ENCODE results near the gene SUMO2. TPM values are rescaled to one million over a fixed set of nuclear protein-coding genes. Genes with fewer than 3 reads are reported as not detected.

The SUMO2 gene
- polyA plus RNA-seq, 3 donors = 64.9 to 318 (median 282) TPM

DNA sequence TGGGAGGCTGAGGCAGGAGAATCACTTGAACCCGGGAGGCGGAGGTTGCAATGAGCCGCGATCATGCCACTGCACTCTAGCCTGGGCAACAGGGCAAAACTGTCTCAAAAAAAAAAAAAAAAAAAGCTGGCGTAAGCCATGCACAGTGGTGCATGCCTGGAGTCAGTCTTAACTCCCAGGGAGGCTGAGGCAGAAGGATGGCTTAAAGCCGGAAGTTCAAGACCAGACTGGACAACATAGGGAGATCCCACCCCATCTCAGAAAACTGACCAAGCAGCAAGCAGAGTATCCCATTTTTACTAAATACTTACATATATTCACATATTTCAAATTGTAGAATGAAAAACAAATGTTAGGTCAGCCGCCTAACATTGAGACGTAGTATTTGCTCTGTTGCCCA is 55.8 kb downstream of the SUMO2 start:
- Histone ChIP-seq H3K36me3 (replicated peaks in 1 of 2; ENCODE audit: control insufficient read depth in 1 of 2, insufficient read depth in 2 of 2, low read length in 2 of 2) (peaks cover 18 to 21% of the 10 kb centered on the region in 2 donors), H3K9me3 (replicated peaks in 1 of 2; ENCODE audit: control insufficient read depth in 1 of 2, insufficient read depth in 1 of 2, low read length in 2 of 2) (no peaks in the 10 kb centered on the region), H3K4me1 (ENCODE audit: control insufficient read depth in 1 of 2, insufficient read depth in 2 of 2, low read length in 2 of 2) (peaks cover 37 to 51% of the 10 kb centered on the region in 2 donors), H3K79me2 (ENCODE audit: insufficient read depth, low read length) (peaks cover 26% of the 10 kb centered on the region), H3K27ac (ENCODE audit: low read depth in 1 of 2, low read length in 2 of 2) (no peak overlapping the region), H4K20me1 (ENCODE audit: insufficient read depth, low read length) (peaks cover 28% of the 10 kb centered on the region), H3K27me3 (ENCODE audit: control insufficient read depth in 2 of 2, insufficient read depth in 2 of 2, low read length in 2 of 2) (no peaks in the 10 kb centered on the region), H3K4me3 (replicated peaks in 1 of 3; ENCODE audit: low read depth in 2 of 3, low read length in 3 of 3) (no peak overlapping the region), H3K9ac (ENCODE audit: insufficient read depth, low read length, poor library complexity, severe bottlenecking) (no peak overlapping the region), H2AFZ (ENCODE audit: insufficient read depth, low read depth, low read length, poor library complexity, severe bottlenecking) (no peak overlapping the region), H3K4me2 (replicated peaks; ENCODE audit: extremely low read depth, low read length, poor library complexity, severe bottlenecking) (no peak overlapping the region)
- DNase-seq = no peak
- intact Hi-C loops (cut with micrococcal nuclease) = no loop called here
- Mint-ChIP-seq H3K36me3 (peaks cover 19 to 26% of the 10 kb centered on the region in 2 donors), H3K4me1 (peaks cover 41% of the 10 kb centered on the region), H3K27ac (no peak overlapping the region), H3K27me3 (ENCODE audit: low read depth in 3 of 3) (no peaks in the 10 kb centered on the region), H3K9me3 (no peaks in the 10 kb centered on the region), H3K4me3 (no peak overlapping the region)
- TF ChIP-seq, protein P1, sequence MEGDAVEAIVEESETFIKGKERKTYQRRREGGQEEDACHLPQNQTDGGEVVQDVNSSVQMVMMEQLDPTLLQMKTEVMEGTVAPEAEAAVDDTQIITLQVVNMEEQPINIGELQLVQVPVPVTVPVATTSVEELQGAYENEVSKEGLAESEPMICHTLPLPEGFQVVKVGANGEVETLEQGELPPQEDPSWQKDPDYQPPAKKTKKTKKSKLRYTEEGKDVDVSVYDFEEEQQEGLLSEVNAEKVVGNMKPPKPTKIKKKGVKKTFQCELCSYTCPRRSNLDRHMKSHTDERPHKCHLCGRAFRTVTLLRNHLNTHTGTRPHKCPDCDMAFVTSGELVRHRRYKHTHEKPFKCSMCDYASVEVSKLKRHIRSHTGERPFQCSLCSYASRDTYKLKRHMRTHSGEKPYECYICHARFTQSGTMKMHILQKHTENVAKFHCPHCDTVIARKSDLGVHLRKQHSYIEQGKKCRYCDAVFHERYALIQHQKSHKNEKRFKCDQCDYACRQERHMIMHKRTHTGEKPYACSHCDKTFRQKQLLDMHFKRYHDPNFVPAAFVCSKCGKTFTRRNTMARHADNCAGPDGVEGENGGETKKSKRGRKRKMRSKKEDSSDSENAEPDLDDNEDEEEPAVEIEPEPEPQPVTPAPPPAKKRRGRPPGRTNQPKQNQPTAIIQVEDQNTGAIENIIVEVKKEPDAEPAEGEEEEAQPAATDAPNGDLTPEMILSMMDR (IDR thresholded peaks at IDR 0.05) = no peak
- 81% methylated on average over 6 of the region's 8 CpGs for WGBS (ENCODE audit: insufficient coverage)

DNA sequence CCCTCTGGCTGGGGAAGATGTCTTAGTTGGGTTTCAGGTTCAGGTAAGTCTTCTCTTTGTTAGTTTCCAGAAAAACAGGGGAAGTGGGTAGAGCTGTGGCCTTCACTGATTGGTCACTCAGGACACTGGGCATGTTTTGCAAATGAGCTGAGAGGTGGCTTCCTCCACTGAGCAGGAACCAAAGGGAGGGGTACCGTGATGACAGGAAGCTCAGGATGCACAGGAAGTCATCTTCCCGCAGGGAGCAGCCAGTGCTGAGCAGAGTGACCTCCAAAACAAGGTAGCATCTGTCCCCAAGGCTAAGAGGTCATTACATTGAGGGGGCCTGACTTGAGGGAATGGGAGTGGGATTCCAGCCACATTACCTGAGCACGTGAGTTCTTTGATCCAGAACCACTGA is 56.8 kb downstream of the SUMO2 start:
- H3K9ac ChIP-seq (ENCODE audit: insufficient read depth, low read length, poor library complexity, severe bottlenecking) = no peak overlapping the region
- H3K36me3 Mint-ChIP-seq = peaks cover 26 to 36% of the 10 kb centered on the region in 2 donors
- peaks cover 17% of the 10 kb centered on the region for H3K79me2 ChIP-seq (ENCODE audit: insufficient read depth, low read length)
- TF ChIP-seq, protein P1 (IDR thresholded peaks at IDR 0.05) = no peak
- no peaks in the 10 kb centered on the region for H3K27me3 Mint-ChIP-seq (ENCODE audit: low read depth in 3 of 3)
- H3K4me2 ChIP-seq (replicated peaks; ENCODE audit: extremely low read depth, low read length, poor library complexity, severe bottlenecking) = no peak overlapping the region
- no peak overlapping the region for H2AFZ ChIP-seq (ENCODE audit: insufficient read depth, low read depth, low read length, poor library complexity, severe bottlenecking)
- H3K27me3 ChIP-seq (ENCODE audit: control insufficient read depth in 2 of 2, insufficient read depth in 2 of 2, low read length in 2 of 2) = no peaks in the 10 kb centered on the region
- peaks cover 28% of the 10 kb centered on the region for H4K20me1 ChIP-seq (ENCODE audit: insufficient read depth, low read length)
- peaks cover 33 to 44% of the 10 kb centered on the region in 2 donors for H3K4me1 ChIP-seq (ENCODE audit: control insufficient read depth in 1 of 2, insufficient read depth in 2 of 2, low read length in 2 of 2)
- peak overlapping the region in 1 of 2 donors; percentile 15 for H3K27ac ChIP-seq (ENCODE audit: low read depth in 1 of 2, low read length in 2 of 2)
- intact Hi-C loops (cut with micrococcal nuclease) = no loop called here
- H3K36me3 ChIP-seq (replicated peaks in 1 of 2; ENCODE audit: control insufficient read depth in 1 of 2, insufficient read depth in 2 of 2, low read length in 2 of 2) = peaks cover 18 to 31% of the 10 kb centered on the region in 2 donors
- no peak overlapping the region for H3K4me3 Mint-ChIP-seq
- DNase-seq = no peak
- WGBS (ENCODE audit: insufficient coverage) = 33% methylated on average over 3 of the region's 3 CpGs
- H3K4me1 Mint-ChIP-seq = peaks cover 40% of the 10 kb centered on the region
- no peaks in the 10 kb centered on the region for H3K9me3 Mint-ChIP-seq
- no peaks in the 10 kb centered on the region for H3K9me3 ChIP-seq (replicated peaks in 1 of 2; ENCODE audit: control insufficient read depth in 1 of 2, insufficient read depth in 1 of 2, low read length in 2 of 2)
- no peak overlapping the region for H3K4me3 ChIP-seq (replicated peaks in 1 of 3; ENCODE audit: low read depth in 2 of 3, low read length in 3 of 3)
- peak overlapping the region in 3 of 7 donors; percentile 6 to 75 (median 62) for H3K27ac Mint-ChIP-seq

Data from CD14-positive monocyte (primary cell).